Stimulated activated naive CD4-positive, alpha-beta T cell treated with Interleukin-2 at 50 U/mL for 16 hours (primary cell): ENCODE results near the gene HLA-DQB1.

ENCODE experiments used
- DNase-seq: peaks from one replicate; lab custom pipeline; 2025; lab: John Stamatoyannopoulos, UW

Gene HLA-DQB1

GRCh38 chr6:32625137-32625536 is 41.3 kb downstream of the HLA-DQB1 start:
- DNase-seq: no peak

DNA sequence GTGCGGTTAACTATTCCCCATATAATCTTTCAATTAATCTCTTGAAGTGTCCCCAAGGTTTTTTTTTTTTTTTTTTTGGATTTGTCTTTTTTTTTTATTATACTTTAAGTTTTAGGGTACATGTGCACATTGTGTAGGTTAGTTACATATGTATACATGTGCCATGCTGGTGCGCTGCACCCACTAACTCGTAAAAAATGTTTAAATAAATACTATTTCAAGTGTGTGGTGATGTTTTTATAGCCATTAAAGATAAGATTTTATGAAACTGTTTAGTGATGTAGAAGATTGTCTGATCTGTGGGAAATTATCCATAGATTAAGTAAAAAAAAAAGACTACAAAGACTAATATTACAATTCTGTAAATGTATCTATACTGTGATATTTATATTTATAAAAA is 41.9 kb downstream of the HLA-DQB1 start:
- DNase-seq: no peak

- DNase-seq: no peak
Observed at GRCh38 chr6:32623693-32624092, 42.8 kb downstream of the HLA-DQB1 start.

GRCh38 chr6:32622545-32623401 is 43.7 kb downstream of the HLA-DQB1 start:
- peak; percentile 24 for DNase-seq

DNA sequence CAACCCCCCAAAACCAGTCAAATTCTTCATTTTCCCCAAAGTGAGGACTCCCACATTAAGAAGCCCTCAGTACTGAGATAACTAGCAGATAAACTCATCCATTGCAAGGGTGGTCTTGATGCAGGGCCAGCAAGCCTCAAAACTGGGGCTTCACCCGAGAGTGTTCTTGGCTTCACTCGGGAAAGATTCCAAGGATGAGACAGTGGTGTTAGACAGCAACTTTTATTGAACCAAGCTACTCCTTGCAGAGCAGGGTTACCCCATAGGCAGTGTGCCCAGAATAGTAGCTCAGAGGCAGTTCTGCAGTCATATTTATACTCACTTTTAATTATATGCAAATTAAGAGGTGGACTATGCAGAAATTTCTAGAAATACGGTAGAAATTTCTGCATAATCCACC is 45.1 kb downstream of the HLA-DQB1 start:
- no peak for DNase-seq

DNA sequence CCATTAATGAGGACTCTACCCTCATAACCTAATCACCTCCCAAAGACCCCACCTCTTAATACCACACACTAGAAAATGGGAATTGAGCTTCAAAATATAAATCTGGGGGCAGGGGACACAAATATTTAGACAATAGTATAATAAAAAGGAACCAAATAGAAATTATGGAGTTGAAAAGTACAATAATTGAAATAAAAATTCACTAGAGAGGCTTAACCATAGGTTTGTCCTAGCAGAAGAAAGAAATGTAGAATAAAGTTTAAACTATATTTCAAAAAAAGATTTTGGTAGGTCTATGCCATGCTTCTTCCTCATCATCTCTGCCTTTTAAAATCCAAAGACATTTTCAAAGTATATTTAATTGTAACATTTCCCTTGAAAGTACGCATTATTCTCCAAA is 48.7 kb downstream of the HLA-DQB1 start:
- no peak for DNase-seq

DNA sequence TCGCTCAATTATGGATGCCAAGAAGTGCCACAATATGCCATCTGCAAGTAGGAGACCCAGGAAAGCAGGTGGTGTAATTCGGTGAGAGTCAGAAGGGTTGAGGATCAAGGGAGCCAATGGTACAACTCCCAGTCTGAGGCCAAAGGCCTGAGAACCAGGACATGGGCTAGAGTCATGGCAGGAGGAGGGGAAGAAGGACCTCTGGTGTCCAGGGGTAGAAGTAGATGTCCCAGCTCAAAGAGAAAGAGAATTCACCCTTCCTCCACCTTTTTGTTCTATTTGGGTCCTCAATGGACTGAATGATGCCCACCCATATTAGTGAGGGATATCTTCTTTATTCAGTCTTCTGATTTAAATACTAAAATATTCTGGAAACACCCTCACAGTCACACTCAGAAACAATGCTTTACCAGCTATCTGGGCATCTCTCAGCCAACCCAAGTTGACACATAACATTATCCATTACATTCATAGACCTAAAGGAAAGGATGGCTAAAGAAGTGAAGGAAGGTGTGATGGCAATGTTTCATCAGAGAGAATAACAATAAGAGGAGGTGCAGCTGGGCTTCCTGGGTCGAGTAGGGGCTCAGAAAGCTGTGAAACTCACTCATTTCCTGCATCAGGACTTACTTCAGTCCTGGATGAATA is 50.4 kb downstream of the HLA-DQB1 start:
- no peak for DNase-seq

GRCh38 chr6:32614366-32615081 is 51.9 kb downstream of the HLA-DQB1 start:
- DNase-seq: no peak

GRCh38 chr6:32613475-32613874 is 53.0 kb downstream of the HLA-DQB1 start:
- DNase-seq: no peak

GRCh38 chr6:32610682-32611296 is 55.7 kb downstream of the HLA-DQB1 start:
- no peak for DNase-seq

- DNase-seq: peak; percentile 10
Observed at GRCh38 chr6:32609731-32610640, 56.5 kb downstream of the HLA-DQB1 start.
